ENCODE data around the gene ACOXL.
"Not testable (repeated sequence)": the region's sequence is repeated elsewhere in the genome, so short reads cannot be mapped to it uniquely, and the experiment has no call there.

Gene ACOXL

GRCh38 chr2:110941226-110941625, 208.9 kb downstream of the ACOXL start:
- DNase-seq, result no peak

DNA sequence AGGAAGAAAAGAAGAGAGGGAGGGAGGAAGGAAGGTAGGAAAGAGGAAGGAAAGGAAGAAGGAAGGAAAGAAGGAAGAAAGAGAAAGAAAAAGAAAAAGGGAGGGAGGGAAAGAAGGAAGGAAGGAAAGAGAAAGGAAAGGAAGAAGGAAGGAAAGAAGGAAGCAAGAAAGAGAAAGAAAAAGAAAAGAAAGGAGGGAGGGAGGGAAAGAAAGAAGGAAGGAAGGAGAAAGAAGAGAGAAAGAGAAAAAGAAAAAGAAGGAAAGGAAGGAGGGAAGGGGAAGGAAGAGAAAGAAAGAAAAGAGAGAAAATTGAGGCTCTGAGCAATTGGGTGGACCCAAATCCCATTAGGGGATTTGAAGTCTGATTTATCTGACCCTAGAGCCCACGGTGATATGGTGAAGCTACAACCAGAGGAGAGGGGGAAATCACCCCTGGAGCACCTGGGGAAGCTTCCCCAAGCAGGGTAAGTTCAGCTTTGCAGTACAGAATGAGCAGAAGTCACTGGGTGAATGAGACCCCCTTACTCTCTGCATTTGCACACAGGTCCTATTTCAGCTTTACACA, 210.8 kb downstream of the ACOXL start:
- DNase-seq, result no peak

DNA sequence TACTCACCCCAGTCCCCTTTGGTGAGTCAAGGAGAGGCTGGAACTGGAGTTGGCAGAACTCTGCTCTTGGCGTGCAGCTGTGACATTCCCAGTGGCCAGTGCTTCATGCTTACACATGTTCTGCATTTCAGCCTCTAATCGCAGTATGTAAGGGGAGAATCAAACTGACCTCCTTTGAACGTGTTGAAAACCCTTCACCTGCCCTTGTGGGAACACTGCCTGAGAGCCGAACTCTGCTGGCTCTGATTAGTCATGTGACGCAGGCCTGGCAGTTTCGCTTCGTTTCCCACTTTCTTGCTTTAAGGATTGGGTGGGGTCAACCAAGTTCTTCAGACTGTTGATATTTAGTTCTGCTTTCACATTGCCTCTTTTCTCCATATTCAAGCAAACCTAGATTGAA, 214.5 kb downstream of the ACOXL start:
- DNase-seq, result no peak

- no peak for DNase-seq
These were observed 215.8 kb downstream of the ACOXL start for GRCh38 chr2:110948027-110948674.

DNA sequence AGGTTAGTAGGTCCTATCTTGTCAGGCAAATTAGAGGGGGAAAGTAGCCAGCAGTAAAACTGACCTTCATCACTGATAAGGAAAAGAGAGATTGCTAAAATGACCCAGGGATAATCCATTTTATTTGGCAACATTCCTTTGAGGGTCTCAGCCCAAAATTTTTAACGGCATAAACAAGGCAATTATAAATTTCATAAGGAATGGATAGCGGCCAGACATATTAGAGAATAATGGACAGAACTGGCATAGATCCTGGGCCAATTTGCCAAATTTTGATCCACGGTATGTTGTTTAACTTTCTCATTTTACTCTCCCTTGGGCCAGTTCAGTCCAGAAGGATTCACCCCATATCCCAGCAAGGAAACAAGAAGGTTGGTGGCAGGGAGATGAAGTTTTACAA, 217.9 kb downstream of the ACOXL start:
- DNase-seq, result no peak

- no peak for DNase-seq
These were observed 222.7 kb downstream of the ACOXL start for GRCh38 chr2:110955045-110955444.

DNA sequence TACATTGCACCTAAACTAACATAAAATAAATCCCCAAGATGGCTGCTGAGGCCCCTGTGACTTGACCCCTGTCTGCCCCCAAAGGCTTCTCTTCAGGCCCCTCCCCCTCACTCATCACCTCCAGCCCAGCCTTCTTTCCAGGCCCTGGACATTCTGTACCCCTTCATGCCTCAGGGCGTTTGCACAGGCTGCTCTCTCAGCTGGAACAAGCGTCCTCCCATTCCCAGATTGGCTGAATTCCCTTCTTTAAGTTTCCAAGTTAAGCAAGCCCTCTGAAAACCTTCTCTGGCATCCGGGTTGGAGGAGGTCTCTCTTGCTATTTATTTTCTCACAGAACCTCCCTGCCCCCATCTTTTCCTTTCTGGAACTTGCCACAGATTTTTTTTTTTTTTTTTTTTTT, 223.2 kb downstream of the ACOXL start:
- DNase-seq, result no peak

GRCh38 chr2:110957293-110957692, 224.9 kb downstream of the ACOXL start:
- DNase-seq, result no peak

DNA sequence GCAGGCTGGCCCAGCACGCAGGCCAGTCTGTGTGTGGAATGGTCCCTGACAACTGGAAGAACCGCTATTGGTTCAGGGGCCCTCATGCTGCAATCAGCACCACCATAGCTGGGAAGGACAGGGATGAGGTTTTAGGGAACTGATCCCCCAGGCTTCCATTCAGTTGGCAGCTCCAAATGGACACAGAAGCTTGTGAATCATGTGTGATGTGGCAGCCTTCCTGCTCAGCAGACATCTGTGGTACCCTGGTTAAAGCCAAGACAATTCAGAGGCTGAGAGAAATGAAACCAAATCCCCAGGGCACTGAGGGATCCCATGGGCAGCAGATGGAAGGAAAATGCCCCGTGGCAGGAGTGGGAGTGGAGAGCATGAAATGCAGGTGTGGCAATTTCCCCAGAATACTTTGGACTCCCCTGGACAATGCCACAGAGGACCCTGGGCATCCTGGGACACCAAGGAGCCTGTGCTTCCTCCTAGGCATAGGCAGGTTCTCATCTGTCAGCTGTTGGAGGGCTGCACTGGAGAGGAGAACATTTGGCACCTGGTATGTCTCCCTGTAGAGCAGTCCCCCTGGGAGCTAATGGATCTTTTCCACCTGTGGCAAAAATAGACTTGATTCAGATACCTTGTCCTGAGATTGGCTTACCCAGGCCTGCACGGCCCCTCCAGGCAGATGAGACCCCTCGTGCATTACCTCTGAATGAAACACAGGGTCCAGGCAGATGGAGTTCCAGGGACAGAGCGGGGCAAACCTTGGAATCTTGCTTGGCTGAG, 226.2 kb downstream of the ACOXL start:
- DNase-seq, result peak; percentile 0

- no peak for DNase-seq
These were observed 226.8 kb downstream of the ACOXL start for GRCh38 chr2:110959198-110959597.

DNA sequence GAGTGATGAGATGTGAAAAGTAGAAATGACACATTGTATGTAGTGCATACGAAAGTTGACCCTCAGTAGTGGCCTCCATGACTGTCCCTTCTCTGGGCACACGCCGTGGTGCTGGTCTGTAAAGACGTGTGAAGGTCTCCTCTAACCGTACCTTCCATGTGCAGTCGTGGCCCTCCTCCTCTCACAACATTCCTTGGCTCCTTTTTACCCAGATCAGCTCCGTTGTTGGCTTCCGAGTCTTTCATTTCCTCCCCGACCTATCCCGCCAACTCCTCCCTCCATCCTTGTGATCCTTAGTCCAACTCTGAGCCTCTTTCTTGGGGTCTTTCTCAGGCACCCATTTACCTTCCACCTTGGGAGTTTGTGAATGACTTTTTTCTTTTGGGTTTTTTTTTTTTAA, 227.9 kb downstream of the ACOXL start:
- no peak for DNase-seq

- no peak for DNase-seq
These were observed 228.6 kb downstream of the ACOXL start for GRCh38 chr2:110960954-110961353.

GRCh38 chr2:110961643-110962042, 229.3 kb downstream of the ACOXL start:
- DNase-seq, result not testable (repeated sequence)

GRCh38 chr2:110969696-110970095, 237.3 kb downstream of the ACOXL start:
- DNase-seq, result no peak

- no peak for DNase-seq
These were observed 237.8 kb downstream of the ACOXL start for GRCh38 chr2:110970201-110970600.

GRCh38 chr2:110971811-110972210, 239.4 kb downstream of the ACOXL start:
- no peak for DNase-seq

DNA sequence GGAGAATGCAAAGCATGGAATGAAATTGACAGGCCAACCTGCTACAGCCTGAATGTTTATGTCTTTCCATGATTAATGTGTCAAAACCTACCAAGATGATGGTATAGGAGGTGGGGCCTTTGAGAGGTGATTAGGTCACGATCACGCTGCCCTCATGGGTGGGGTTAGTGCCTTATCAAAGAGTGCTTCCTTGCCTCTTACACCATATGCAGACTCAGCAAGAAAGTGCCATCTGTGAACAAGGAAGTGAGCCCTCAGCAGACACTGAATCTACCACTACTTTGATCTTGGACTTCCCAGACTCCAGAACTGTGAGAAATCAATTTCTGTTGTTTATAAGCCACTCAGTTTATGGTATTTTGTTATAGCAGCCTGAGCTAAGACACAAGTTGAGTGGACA, 240.9 kb downstream of the ACOXL start:
- DNase-seq, result no peak

- no peak for DNase-seq
These were observed 245.0 kb downstream of the ACOXL start for GRCh38 chr2:110977403-110977802.

GRCh38 chr2:110978148-110978547, 245.8 kb downstream of the ACOXL start:
- no peak for DNase-seq

DNA sequence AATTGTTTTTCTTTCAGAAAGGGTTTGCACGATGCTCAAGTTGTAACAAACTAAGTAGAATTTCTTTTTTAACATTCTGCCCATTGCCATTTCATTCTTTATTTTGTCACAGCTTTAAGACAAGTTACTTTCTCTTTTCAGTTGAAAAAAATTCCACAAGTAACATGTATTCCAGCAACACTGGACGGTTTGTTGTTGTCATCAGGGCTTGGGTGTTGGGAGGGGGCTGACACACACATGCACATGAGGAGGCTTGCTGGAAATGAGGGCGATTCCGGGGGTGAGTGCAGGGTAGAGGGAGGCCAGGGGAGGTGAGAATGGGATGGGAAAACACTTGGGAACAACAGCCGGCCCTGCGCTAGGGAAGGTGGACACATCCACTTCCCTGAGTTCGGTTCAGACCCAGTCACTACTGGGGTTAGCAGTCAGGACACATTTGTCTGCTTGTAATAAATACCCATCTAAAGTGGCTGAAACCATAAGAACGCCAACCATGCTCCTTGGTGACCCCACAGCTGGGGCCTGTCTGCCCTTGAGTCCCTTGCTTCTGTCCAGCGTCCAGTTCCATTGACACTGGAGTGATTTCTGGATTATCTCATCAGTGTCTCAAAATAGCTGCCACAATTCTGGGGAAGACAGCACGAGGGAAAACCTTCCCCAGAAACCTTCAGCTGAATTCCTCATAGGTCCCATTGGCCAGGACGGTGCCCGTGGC, 246.5 kb downstream of the ACOXL start:
- DNase-seq, result no peak

DNA sequence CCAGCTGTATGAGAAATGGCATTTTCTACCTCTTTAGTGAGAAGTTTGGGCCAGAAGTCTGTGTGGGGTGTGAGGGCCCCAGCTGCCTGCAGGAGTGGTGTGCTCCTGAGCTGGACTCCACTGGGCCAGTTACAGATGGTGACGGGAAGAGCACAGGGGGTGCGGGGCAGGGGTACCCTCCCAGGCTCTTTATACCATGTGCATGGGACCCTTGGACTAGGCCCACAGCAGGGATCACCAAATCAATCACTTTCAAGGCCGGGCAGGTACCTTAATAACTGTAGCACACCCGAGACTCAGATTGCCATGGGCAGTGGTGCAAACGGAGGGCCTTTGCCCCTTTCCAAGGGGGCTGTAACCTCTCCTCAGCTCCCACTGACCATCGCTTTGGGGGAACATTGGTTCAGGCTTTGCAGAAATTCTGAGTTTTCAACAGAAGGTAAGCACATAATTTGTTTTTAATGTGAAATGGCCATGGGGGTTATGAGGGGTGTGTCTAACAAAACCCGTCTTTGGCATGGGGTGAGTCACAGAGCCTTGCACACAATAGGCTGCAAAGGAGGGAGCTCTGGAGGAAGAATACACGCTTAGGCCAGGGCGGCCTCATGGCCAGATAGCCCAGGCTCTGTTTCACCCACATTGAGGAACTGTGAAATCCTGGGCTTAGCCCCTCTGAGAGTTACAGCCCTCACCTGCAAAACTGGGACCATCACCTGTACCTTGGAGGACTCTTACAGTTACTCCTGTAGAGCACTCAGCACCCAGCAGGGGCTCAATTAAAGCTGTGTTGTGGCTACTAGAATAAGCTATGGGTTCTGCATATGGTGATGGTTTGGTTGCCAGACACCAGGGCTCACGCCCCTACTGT, 247.3 kb downstream of the ACOXL start:
- no peak for DNase-seq

- no peak for DNase-seq
These were observed 248.1 kb downstream of the ACOXL start for GRCh38 chr2:110980339-110981062.

All from HCEC 1CT (cell line).